Epithelial cell of proximal tubule (primary cell): ENCODE data around the gene NDST4. TPM values are rescaled to one million over a fixed set of nuclear protein-coding genes. Genes with fewer than 3 reads are reported as not detected.

Experiments
- DNase-seq: peaks from one replicate; pipeline ENCODE4 v3.0.0-alpha.2; 2011; ENCODE audit warnings: low read depth
- H3K4me3 ChIP-seq: 2 replicates; pipeline ENCODE4 v1.5.1; 2011; ENCODE audit warnings: low read depth, mild to moderate bottlenecking, low read length
- CTCF ChIP-seq: conservative IDR thresholded peaks from 2 replicates; pipeline ENCODE4 v1.5.1; 2012; ENCODE audit warnings: low read depth, mild to moderate bottlenecking, low read length
- total RNA-seq: library from RNA; depleted of rRNA; stranded (reverse); fragments of >200 nt; gene quantifications from 2 replicates; pipeline ENCODE4 v1.2.3, GENCODE V29; 2015

NDST4 gene
- not detected in 2 replicates for total RNA-seq

DNA sequence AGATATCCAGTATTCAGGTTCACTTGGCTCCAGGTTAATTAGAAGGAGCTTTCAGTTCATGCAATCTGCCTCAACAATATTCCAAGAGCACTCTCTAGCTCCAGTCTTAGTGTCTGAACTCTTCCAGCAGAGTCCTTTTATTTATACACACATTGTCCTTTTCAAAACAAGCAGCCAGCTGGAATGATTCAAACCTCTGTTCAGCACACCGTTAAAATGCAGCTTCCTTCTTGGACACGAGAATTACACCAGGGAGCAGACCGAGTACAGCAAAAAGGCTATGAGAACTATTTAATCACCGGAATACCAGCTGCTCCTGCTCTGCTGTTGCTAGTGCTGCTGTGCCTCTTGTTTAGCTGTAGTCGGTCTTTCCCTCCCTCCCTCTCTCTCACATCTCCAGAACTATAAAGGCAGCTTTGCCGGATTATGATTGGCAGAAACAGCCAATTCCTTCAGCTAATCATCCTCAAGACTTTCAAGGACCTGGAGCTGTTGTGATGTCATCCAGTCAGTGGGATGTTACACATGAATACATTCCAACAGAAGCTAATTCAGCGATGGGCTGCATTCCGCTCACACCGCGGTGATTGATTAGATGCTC is at the start of gene NDST4:
TSS of gene NDST4 (minus strand) at position 115 of the 601 bp plus-strand sequence. CDS start 36,584 bp downstream, outside the sequence.
- TF ChIP-seq CTCF = no peak
- peak within 1 kb of the TSS; percentile 19 for H3K4me3 ChIP-seq
- DNase-seq = peak; percentile 16

GRCh38 chr4:115159141-115159540 is 45.7 kb upstream of the NDST4 start:
- DNase-seq = no peak
- TF ChIP-seq CTCF = no peak
- H3K4me3 ChIP-seq = no peak overlapping the region

DNA sequence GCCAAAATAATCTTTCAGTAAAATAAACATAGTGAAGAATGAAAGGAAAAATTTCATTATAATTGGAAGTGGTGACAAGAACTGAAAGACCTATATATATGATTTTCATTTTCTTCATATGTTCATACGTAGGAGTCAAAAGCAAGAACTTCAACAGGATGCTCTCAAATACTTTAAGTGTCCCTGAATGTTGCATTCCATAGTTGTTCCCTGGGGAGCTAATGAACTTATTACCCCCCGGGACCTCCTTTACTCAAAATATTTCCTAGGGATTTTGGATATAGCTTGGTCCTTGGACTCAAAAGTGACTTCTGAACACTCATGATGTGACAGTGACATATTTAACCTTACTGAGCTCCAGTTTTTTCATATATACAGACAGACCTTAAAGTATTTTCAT is 44.9 kb upstream of the NDST4 start:
- no peak for TF ChIP-seq CTCF
- no peak overlapping the region for H3K4me3 ChIP-seq
- DNase-seq = no peak

GRCh38 chr4:115154826-115155225 is 41.4 kb upstream of the NDST4 start:
- TF ChIP-seq CTCF = peak; percentile 17
- DNase-seq = no peak
- no peak overlapping the region for H3K4me3 ChIP-seq

- DNase-seq = no peak
- H3K4me3 ChIP-seq = no peak overlapping the region
- TF ChIP-seq CTCF = no peak
Observed at GRCh38 chr4:115152965-115153364, 39.5 kb upstream of the NDST4 start.

- no peak for DNase-seq
- no peak overlapping the region for H3K4me3 ChIP-seq
- no peak for TF ChIP-seq CTCF
Observed at GRCh38 chr4:115152081-115152480, 38.7 kb upstream of the NDST4 start.

DNA sequence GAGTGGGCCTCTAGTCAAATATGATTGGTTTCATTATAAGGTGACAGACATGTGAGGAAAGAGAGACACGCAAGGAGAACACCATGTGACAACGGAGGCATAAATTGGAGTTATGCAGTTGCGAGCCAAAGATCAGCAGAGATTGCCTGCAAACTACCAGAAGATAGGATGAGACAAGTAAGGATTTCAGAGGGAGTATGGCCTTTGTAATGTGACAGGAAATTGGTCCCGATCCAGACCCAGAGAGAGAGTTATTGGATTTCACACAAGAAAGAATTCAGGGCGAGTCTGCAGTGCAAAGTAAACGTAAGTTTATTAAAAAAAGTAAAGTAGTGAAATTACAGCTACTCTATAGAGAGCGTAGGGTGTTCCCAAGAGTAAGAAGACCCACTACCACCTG is 35.7 kb upstream of the NDST4 start:
- TF ChIP-seq CTCF = no peak
- no peak overlapping the region for H3K4me3 ChIP-seq
- no peak for DNase-seq
